ENCODE results near the gene CLPX.

Gene CLPX

DNA sequence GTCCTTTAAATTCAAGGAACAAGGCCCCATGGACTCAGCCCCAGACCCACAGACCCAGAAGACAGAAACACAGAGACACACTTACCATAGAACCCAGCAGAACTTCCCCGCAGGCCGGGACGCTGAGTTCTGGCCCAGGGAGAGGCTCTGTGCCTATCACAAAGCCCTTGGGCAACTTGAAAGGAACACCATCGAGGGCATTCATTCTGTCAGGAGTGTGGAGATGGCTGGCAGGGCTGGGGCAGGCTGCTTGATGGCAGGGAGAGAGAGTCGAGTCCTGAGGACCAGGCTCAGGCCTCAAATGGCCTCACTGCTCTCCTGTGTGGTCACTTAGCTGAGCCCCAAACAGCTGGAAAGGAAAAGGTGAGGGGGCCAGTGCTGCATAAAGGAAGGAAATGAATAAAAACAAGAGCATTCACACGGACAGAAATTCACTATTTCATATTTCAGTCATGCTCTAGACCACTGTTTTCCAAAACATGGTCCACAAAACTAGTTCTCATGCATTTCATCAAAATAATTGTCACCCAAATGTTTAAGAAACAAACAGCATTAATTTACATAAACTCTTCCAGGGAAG lies 79.0 kb downstream of the CLPX start:
- WGBS (ENCODE audit: insufficient coverage), result 97% methylated on average over 3 of the region's 6 CpGs

DNA sequence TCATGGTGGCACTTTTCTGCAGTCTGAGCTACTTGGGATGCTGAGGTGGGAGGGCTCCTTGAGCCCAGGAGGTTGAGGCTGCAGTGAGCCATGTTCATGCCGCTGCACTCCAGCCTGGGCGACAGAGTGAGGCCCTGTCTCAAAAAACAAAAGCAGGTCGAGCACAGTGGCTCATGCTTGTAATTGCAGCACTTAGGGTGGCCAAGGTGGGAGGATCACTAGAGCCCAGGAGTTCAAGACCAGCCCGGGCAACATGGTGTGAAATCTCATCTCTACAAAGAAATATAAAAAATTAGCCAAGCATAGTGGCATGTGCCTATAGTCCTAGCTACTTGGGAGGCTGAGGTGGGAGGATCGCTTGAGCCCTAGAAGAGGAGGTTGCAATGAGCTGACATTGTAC lies 80.1 kb downstream of the CLPX start:
- CTCF ChIA-PET, result interaction anchor here (0.8 to 15.0 kb wide), 5 partner anchors 10 to 69 kb away, joined by 3 to 142 read pairs (median 3); partner anchors contain the start of gene UBAP1L
- Histone ChIP-seq H3K27ac (ENCODE audit: insufficient read depth in 1 of 2, low read depth in 1 of 2, low read length in 2 of 2, poor library complexity in 1 of 2, severe bottlenecking in 2 of 2) (no peak overlapping the region), H3K9me3 (ENCODE audit: control extremely low read depth in 1 of 5, control insufficient read depth in 4 of 5, insufficient read depth in 2 of 5, low read depth in 1 of 5, low read length in 4 of 5) (no peaks in the 10 kb centered on the region), H3K4me1 (ENCODE audit: control extremely low read depth in 1 of 4, control insufficient read depth in 4 of 4, insufficient read depth in 4 of 4, low read length in 3 of 4) (peaks cover 0 to 4% (median 0%) of the 10 kb centered on the region in 4 experiments), H3K4me3 (ENCODE audit: control insufficient read depth in 1 of 7, extremely low read depth in 1 of 7, insufficient read depth in 4 of 7, low read depth in 2 of 7, low read length in 6 of 7) (no peak overlapping the region), H3K27me3 (replicated peaks in 2 of 5; ENCODE audit: control insufficient read depth in 4 of 5, insufficient read depth in 5 of 5, low read length in 4 of 5) (no peaks in the 10 kb centered on the region), H3K36me3 (ENCODE audit: control insufficient read depth in 4 of 4, insufficient read depth in 4 of 4, low read length in 3 of 4) (peaks cover 0 to 31% (median 27%) of the 10 kb centered on the region in 4 experiments)
- WGBS (ENCODE audit: insufficient coverage), result 100% methylated on average over 4 of the region's 5 CpGs
- DNase-seq, result no peak
- POLR2A ChIA-PET, result no interaction called here

More for the DNA sequence above, 79.0 kb downstream of the CLPX start:
- Histone ChIP-seq H3K27me3 (replicated peaks in 2 of 5; ENCODE audit: control insufficient read depth in 4 of 5, insufficient read depth in 5 of 5, low read length in 4 of 5) (no peaks in the 10 kb centered on the region), H3K4me1 (ENCODE audit: control extremely low read depth in 1 of 4, control insufficient read depth in 4 of 4, insufficient read depth in 4 of 4, low read length in 3 of 4) (peaks cover 0 to 4% (median 0%) of the 10 kb centered on the region in 4 experiments), H3K36me3 (ENCODE audit: control insufficient read depth in 4 of 4, insufficient read depth in 4 of 4, low read length in 3 of 4) (peaks cover 2 to 25% (median 22%) of the 10 kb centered on the region in 4 experiments), H3K9me3 (ENCODE audit: control extremely low read depth in 1 of 5, control insufficient read depth in 4 of 5, insufficient read depth in 2 of 5, low read depth in 1 of 5, low read length in 4 of 5) (no peaks in the 10 kb centered on the region), H3K27ac (ENCODE audit: insufficient read depth in 1 of 2, low read depth in 1 of 2, low read length in 2 of 2, poor library complexity in 1 of 2, severe bottlenecking in 2 of 2) (no peak overlapping the region), H3K4me3 (ENCODE audit: control insufficient read depth in 1 of 7, extremely low read depth in 1 of 7, insufficient read depth in 4 of 7, low read depth in 2 of 7, low read length in 6 of 7) (no peak overlapping the region)
- no peak for DNase-seq
- ChIA-PET CTCF (interaction anchor here (0.9 to 1.4 kb wide), 3 partner anchors 9 to 125 kb away, joined by 3 to 5 read pairs (median 3); partner anchors contain the start of gene UBAP1L), POLR2A (no interaction called here)

DNA sequence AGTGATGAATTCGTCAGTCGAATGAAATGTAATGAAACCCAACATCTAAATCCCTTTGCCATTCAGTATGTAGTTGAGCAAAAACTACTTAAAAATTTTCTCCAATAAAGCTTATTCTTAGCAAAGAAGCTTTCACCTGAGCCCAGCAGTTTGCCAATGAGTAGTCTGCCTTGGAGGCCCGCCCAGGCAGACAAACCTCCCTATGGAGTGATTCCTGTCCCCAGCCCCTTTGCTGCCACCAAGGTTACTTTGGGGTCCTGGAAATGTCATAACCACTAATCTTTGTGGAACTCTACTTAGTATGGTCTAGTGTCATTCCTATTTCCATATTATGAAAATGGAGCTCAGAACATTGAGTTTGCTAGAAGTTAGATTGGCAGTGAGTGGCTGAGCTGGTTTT lies 82.2 kb downstream of the CLPX start:
- CTCF ChIA-PET, result interaction anchor here (1.1 to 15.0 kb wide), 10 partner anchors 9 to 71 kb away, joined by 3 to 142 read pairs (median 4); partner anchors contain the start of gene KBTBD13
- no peak overlapping the region for H3K4me3 ChIP-seq (ENCODE audit: control insufficient read depth in 1 of 7, extremely low read depth in 1 of 7, insufficient read depth in 4 of 7, low read depth in 2 of 7, low read length in 6 of 7)
- 93% methylated on average over 3 of the region's 3 CpGs for WGBS (ENCODE audit: insufficient coverage)
- peaks cover 0 to 4% (median 0%) of the 10 kb centered on the region in 4 experiments for H3K4me1 ChIP-seq (ENCODE audit: control extremely low read depth in 1 of 4, control insufficient read depth in 4 of 4, insufficient read depth in 4 of 4, low read length in 3 of 4)
- no peak overlapping the region for H3K27ac ChIP-seq (ENCODE audit: insufficient read depth in 1 of 2, low read depth in 1 of 2, low read length in 2 of 2, poor library complexity in 1 of 2, severe bottlenecking in 2 of 2)
- DNase-seq, result no peak
- H3K36me3 ChIP-seq (ENCODE audit: control insufficient read depth in 4 of 4, insufficient read depth in 4 of 4, low read length in 3 of 4), result peaks cover 4 to 49% (median 41%) of the 10 kb centered on the region in 4 experiments
- H3K9me3 ChIP-seq (ENCODE audit: control extremely low read depth in 1 of 5, control insufficient read depth in 4 of 5, insufficient read depth in 2 of 5, low read depth in 1 of 5, low read length in 4 of 5), result no peaks in the 10 kb centered on the region
- no peaks in the 10 kb centered on the region for H3K27me3 ChIP-seq (replicated peaks in 2 of 5; ENCODE audit: control insufficient read depth in 4 of 5, insufficient read depth in 5 of 5, low read length in 4 of 5)
- POLR2A ChIA-PET, result interaction anchor here (0.6 kb wide), 1 partner anchor 59 kb away, joined by 3 read pairs; no protein-coding TSS in a partner anchor

DNA sequence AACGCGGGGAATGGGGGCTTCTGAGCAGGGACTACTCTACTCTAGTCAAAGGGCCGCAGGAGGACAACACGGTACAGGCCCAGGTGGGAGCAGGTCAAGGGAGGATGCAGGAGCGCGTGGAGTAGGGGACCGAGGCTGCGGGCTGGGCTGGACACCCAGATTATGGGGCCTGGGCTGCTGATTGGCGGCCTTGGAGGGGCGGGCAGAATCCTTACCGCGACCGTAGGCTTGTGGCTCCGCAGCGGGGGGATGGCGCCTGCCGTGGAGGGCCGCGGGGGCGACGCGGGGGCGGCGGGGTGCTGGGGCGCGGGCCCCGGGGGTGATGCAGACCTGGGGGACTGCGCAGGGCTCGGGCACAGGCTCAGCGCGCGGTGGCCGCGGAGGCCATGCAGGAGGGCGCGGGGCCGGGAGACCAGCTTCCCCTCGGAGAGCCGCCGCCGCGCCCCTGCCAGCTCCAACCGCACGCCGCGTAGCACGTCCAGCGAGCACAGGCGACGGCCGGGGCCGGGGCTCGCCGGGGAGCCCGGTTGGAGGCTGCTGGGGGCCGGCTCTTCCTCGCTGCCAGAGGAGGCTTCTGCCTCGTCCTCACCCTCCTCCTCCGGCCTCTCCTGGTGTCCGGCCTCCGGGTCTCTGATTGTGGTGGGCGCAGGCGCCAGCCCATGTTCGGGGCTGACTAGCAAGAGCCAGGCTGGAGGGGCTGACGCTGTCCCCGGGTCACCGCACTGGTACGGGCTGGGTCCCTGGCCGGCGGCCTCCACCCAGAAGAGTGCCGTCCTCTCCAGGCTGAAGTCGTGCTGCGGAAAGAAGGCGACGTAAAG lies 83.0 kb downstream of the CLPX start:
- CTCF ChIA-PET, result interaction anchor here (1.0 to 15.0 kb wide), 19 partner anchors 8 to 77 kb away, joined by 3 to 142 read pairs (median 6); partner anchors contain the start of genes KBTBD13 and UBAP1L
- Histone ChIP-seq H3K27me3 (replicated peaks in 2 of 5; ENCODE audit: control insufficient read depth in 4 of 5, insufficient read depth in 5 of 5, low read length in 4 of 5) (no peaks in the 10 kb centered on the region), H3K4me3 (ENCODE audit: control insufficient read depth in 1 of 7, extremely low read depth in 1 of 7, insufficient read depth in 4 of 7, low read depth in 2 of 7, low read length in 6 of 7) (no peak overlapping the region), H3K9me3 (ENCODE audit: control extremely low read depth in 1 of 5, control insufficient read depth in 4 of 5, insufficient read depth in 2 of 5, low read depth in 1 of 5, low read length in 4 of 5) (no peaks in the 10 kb centered on the region), H3K4me1 (ENCODE audit: control extremely low read depth in 1 of 4, control insufficient read depth in 4 of 4, insufficient read depth in 4 of 4, low read length in 3 of 4) (peaks cover 0 to 4% (median 0%) of the 10 kb centered on the region in 4 experiments), H3K27ac (ENCODE audit: insufficient read depth in 1 of 2, low read depth in 1 of 2, low read length in 2 of 2, poor library complexity in 1 of 2, severe bottlenecking in 2 of 2) (no peak overlapping the region), H3K36me3 (ENCODE audit: control insufficient read depth in 4 of 4, insufficient read depth in 4 of 4, low read length in 3 of 4) (peaks cover 4 to 56% (median 46%) of the 10 kb centered on the region in 4 experiments)
- POLR2A ChIA-PET, result interaction anchor here (0.6 kb wide), 1 partner anchor 58 kb away, joined by 3 read pairs; no protein-coding TSS in a partner anchor
- no peak for DNase-seq
- WGBS (ENCODE audit: insufficient coverage), result 90% methylated on average over 64 of the region's 75 CpGs

DNA sequence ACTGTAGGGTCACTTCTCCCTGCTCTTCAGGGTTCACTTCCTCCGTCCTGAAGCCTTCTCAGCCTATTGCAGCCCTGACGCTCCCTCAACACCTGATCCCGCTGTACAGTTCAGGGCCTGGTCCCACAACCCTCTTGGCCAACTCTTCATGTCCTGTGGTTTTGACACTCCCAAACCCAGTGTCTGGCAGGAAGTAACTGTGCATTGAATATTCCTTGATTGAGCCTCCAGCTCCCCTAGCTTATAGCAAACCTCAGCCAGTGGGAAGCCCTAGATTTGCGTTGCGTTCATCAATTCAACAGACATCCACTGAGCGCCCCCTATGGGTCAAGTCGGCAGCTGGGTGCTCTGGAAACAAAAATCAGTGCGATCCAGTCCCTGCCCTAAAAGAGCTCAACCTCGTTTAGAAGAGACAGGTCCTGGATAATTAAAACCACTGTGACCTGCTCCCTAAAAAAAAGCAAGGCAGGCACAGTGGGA lies 83.7 kb downstream of the CLPX start:
- WGBS (ENCODE audit: insufficient coverage), result 49% methylated on average over 9 of the region's 9 CpGs
- ChIA-PET CTCF (interaction anchor here (1.0 to 15.0 kb wide), 17 partner anchors 9 to 78 kb away, joined by 3 to 142 read pairs (median 6); partner anchors contain the start of genes KBTBD13 and UBAP1L), POLR2A (no interaction called here)
- Histone ChIP-seq H3K4me3 (ENCODE audit: control insufficient read depth in 1 of 7, extremely low read depth in 1 of 7, insufficient read depth in 4 of 7, low read depth in 2 of 7, low read length in 6 of 7) (no peak overlapping the region), H3K27ac (ENCODE audit: insufficient read depth in 1 of 2, low read depth in 1 of 2, low read length in 2 of 2, poor library complexity in 1 of 2, severe bottlenecking in 2 of 2) (no peak overlapping the region), H3K36me3 (ENCODE audit: control insufficient read depth in 4 of 4, insufficient read depth in 4 of 4, low read length in 3 of 4) (peaks cover 4 to 57% (median 46%) of the 10 kb centered on the region in 4 experiments), H3K4me1 (ENCODE audit: control extremely low read depth in 1 of 4, control insufficient read depth in 4 of 4, insufficient read depth in 4 of 4, low read length in 3 of 4) (peaks cover 0 to 4% (median 0%) of the 10 kb centered on the region in 4 experiments), H3K9me3 (ENCODE audit: control extremely low read depth in 1 of 5, control insufficient read depth in 4 of 5, insufficient read depth in 2 of 5, low read depth in 1 of 5, low read length in 4 of 5) (no peaks in the 10 kb centered on the region), H3K27me3 (replicated peaks in 2 of 5; ENCODE audit: control insufficient read depth in 4 of 5, insufficient read depth in 5 of 5, low read length in 4 of 5) (no peaks in the 10 kb centered on the region)
- peak; percentile 57 to 79 (median 71) for DNase-seq

DNA sequence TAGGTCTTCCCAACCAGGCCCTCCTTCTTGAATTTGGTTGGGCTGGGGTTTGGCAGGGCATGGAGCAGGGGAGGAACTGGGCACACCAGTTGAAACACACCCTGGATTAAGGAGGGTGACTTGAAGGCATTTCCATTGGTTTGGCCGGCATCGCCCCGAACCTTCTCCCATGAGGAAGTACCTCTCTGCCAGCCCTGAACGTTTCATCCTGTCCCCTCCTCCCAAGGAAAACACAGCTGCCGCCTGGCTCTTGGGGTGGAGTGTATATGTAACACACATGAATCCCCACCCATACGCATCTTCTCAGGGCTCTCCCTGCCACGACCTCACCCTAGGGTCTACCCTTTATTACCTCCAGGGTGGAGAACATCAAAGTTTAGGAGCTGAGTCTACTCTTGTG lies 84.7 kb downstream of the CLPX start:
- no peak overlapping the region for H3K27ac ChIP-seq (ENCODE audit: insufficient read depth in 1 of 2, low read depth in 1 of 2, low read length in 2 of 2, poor library complexity in 1 of 2, severe bottlenecking in 2 of 2)
- no peak overlapping the region for H3K4me3 ChIP-seq (ENCODE audit: control insufficient read depth in 1 of 7, extremely low read depth in 1 of 7, insufficient read depth in 4 of 7, low read depth in 2 of 7, low read length in 6 of 7)
- no peaks in the 10 kb centered on the region for H3K27me3 ChIP-seq (replicated peaks in 2 of 5; ENCODE audit: control insufficient read depth in 4 of 5, insufficient read depth in 5 of 5, low read length in 4 of 5)
- DNase-seq, result no peak
- H3K36me3 ChIP-seq (ENCODE audit: control insufficient read depth in 4 of 4, insufficient read depth in 4 of 4, low read length in 3 of 4), result peaks cover 4 to 50% (median 39%) of the 10 kb centered on the region in 4 experiments
- CTCF ChIA-PET, result interaction anchor here (1.4 to 15.0 kb wide), 9 partner anchors 10 to 66 kb away, joined by 3 to 142 read pairs (median 9); partner anchors contain the start of genes KBTBD13 and UBAP1L
- POLR2A ChIA-PET, result no interaction called here
- WGBS (ENCODE audit: insufficient coverage), result 92% methylated on average over 4 of the region's 7 CpGs
- no peaks in the 10 kb centered on the region for H3K4me1 ChIP-seq (ENCODE audit: control extremely low read depth in 1 of 4, control insufficient read depth in 4 of 4, insufficient read depth in 4 of 4, low read length in 3 of 4)
- H3K9me3 ChIP-seq (ENCODE audit: control extremely low read depth in 1 of 5, control insufficient read depth in 4 of 5, insufficient read depth in 2 of 5, low read depth in 1 of 5, low read length in 4 of 5), result no peaks in the 10 kb centered on the region

Data from common myeloid progenitor, CD34-positive (primary cell).